CD4-positive, alpha-beta T cell treated with Interleukin-4 for 1 hour (primary cell): Measurements from ENCODE around the gene MTG1.
"Not testable (repeated sequence)": the region's sequence is repeated elsewhere in the genome, so short reads cannot be mapped to it uniquely, and the experiment has no call there.

Experiments used
- DNase-seq, 2 donors: peaks; one replicate each; pipeline ENCODE4 v3.0.0-alpha.2; 2020 to 2022

Gene MTG1

GRCh38 chr10:133454204-133454893 lies 60.4 kb downstream of the MTG1 start:
- DNase-seq = no peak

GRCh38 chr10:133455196-133455595 lies 61.2 kb downstream of the MTG1 start:
- no peak for DNase-seq

- no peak for DNase-seq
Observed at GRCh38 chr10:133455611-133456031, 61.7 kb downstream of the MTG1 start.

GRCh38 chr10:133456041-133456951 lies 62.3 kb downstream of the MTG1 start:
- no peak for DNase-seq

GRCh38 chr10:133457100-133457841 lies 63.3 kb downstream of the MTG1 start:
- DNase-seq = no peak

- no peak for DNase-seq
Observed at GRCh38 chr10:133458021-133458709, 64.2 kb downstream of the MTG1 start.

GRCh38 chr10:133458710-133459453 lies 64.9 kb downstream of the MTG1 start:
- DNase-seq = no peak

- DNase-seq = no peak
Observed at GRCh38 chr10:133459454-133460207, 65.7 kb downstream of the MTG1 start.

- DNase-seq = no peak
Observed at GRCh38 chr10:133460208-133460769, 66.3 kb downstream of the MTG1 start.

- DNase-seq = no peak
Observed at GRCh38 chr10:133461027-133461426, 67.1 kb downstream of the MTG1 start.

- no peak for DNase-seq
Observed at GRCh38 chr10:133461841-133462240, 67.9 kb downstream of the MTG1 start.

GRCh38 chr10:133462512-133463305 lies 68.8 kb downstream of the MTG1 start:
- DNase-seq = no peak

GRCh38 chr10:133464582-133465031 lies 70.7 kb downstream of the MTG1 start:
- no peak for DNase-seq

- no peak for DNase-seq
Observed at GRCh38 chr10:133465191-133465949, 71.4 kb downstream of the MTG1 start.

- DNase-seq = no peak
Observed at GRCh38 chr10:133465950-133466474, 72.1 kb downstream of the MTG1 start.

- no peak for DNase-seq
Observed at GRCh38 chr10:133466683-133467275, 72.8 kb downstream of the MTG1 start.

GRCh38 chr10:133467286-133467911 lies 73.4 kb downstream of the MTG1 start:
- no peak for DNase-seq

- not testable (repeated sequence) for DNase-seq
Observed at GRCh38 chr10:133469205-133469604, 75.2 kb downstream of the MTG1 start.
